CD14-positive monocyte (primary cell): ENCODE data around the gene STT3B. TPM values are rescaled to one million over a fixed set of nuclear protein-coding genes. Genes with fewer than 3 reads are reported as not detected.

ENCODE experiments used
- DNase-seq, 3 donors: peaks; one replicate each; pipeline ENCODE4 v3.0.0-alpha.2; 2011 to 2022
- H2AFZ ChIP-seq: 2 replicates; pipeline ENCODE4 v1.6.0; 2012; ENCODE audit warnings: mild to moderate bottlenecking, low read depth, low read length, inconsistent platforms; ENCODE audit not compliant: insufficient read depth, poor library complexity, severe bottlenecking
- H3K27ac ChIP-seq, 2 donors: 1 replicate in 1 of 2; 2 replicates in 1 of 2; pipeline ENCODE4 v1.5.1; 2012 to 2013; ENCODE audit warnings: low read length in 2 of 2, control low read depth in 1 of 2, inconsistent platforms in 1 of 2, low read depth in 1 of 2, mild to moderate bottlenecking in 1 of 2
- H3K27me3 ChIP-seq, 2 donors: one replicate each; pipeline versions ENCODE4 v1.6.0 to v1.6.1; 2011 to 2013; ENCODE audit warnings: low read length in 2 of 2; ENCODE audit not compliant: control insufficient read depth in 2 of 2, insufficient read depth in 2 of 2
- H3K36me3 ChIP-seq, 2 donors: replicated peaks in 1 of 2; 1 replicate in 1 of 2; 2 replicates in 1 of 2; pipeline versions ENCODE4 v1.5.1 to v1.6.1; 2012 to 2013; ENCODE audit warnings: low read length in 2 of 2, control low read depth in 1 of 2, inconsistent platforms in 1 of 2, mild to moderate bottlenecking in 1 of 2; ENCODE audit not compliant: insufficient read depth in 2 of 2, control insufficient read depth in 1 of 2
- H3K4me1 ChIP-seq, 2 donors: 1 replicate in 1 of 2; 2 replicates in 1 of 2; pipeline versions ENCODE4 v1.5.1 to v1.6.1; 2012 to 2013; ENCODE audit warnings: low read length in 2 of 2, control low read depth in 1 of 2, inconsistent platforms in 1 of 2, mild to moderate bottlenecking in 1 of 2, moderate library complexity in 1 of 2; ENCODE audit not compliant: insufficient read depth in 2 of 2, control insufficient read depth in 1 of 2
- H3K4me2 ChIP-seq: replicated peaks from 2 replicates; pipeline ENCODE3; 2012; ENCODE audit warnings: low read length, moderate library complexity, mild to moderate bottlenecking; ENCODE audit not compliant: poor library complexity, severe bottlenecking; ENCODE audit errors: extremely low read depth
- H3K4me3 ChIP-seq, 3 experiments: fragments of 200-600 bp in 1 of 3; sonication (generic) in 1 of 3; replicated peaks in 1 of 3; 1 replicate in 2 of 3; 2 replicates in 1 of 3; pipeline ENCODE4 v1.5.1; 2011 to 2013; ENCODE audit warnings: low read length in 3 of 3, mild to moderate bottlenecking in 3 of 3, control low read depth in 2 of 3, low read depth in 2 of 3, inconsistent platforms in 1 of 3, moderate library complexity in 1 of 3
- H3K79me2 ChIP-seq: 2 replicates; pipeline ENCODE4 v1.6.0; 2012; ENCODE audit warnings: mild to moderate bottlenecking, control low read depth, inconsistent platforms, low read length, moderate library complexity; ENCODE audit not compliant: insufficient read depth
- H3K9ac ChIP-seq: 2 replicates; pipeline ENCODE4 v1.6.0; 2017; ENCODE audit warnings: low read length, mild to moderate bottlenecking; ENCODE audit not compliant: insufficient read depth, poor library complexity, severe bottlenecking
- H3K9me3 ChIP-seq, 2 donors: replicated peaks in 1 of 2; 1 replicate in 1 of 2; 2 replicates in 1 of 2; pipeline versions ENCODE4 v1.5.1 to v1.6.1; 2012 to 2013; ENCODE audit warnings: low read length in 2 of 2, control low read depth in 1 of 2; ENCODE audit not compliant: control insufficient read depth in 1 of 2, insufficient read depth in 1 of 2
- H4K20me1 ChIP-seq: 2 replicates; pipeline ENCODE4 v1.6.0; 2012; ENCODE audit warnings: mild to moderate bottlenecking, low read length, control low read depth, moderate library complexity; ENCODE audit not compliant: insufficient read depth
- H3K27ac Mint-ChIP-seq, 7 donors: one replicate each; pipeline ENCODE4 v1.8.0; 2020; ENCODE audit warnings: mild to moderate bottlenecking in 7 of 7, mixed read lengths in 7 of 7, moderate library complexity in 6 of 7, inconsistent platforms in 2 of 7
- H3K27me3 Mint-ChIP-seq, 3 donors: one replicate each; pipeline ENCODE4 v1.8.0; 2021 to 2022; ENCODE audit warnings: low read depth in 3 of 3, mild to moderate bottlenecking in 3 of 3, mixed read lengths in 3 of 3, moderate library complexity in 3 of 3, inconsistent platforms in 1 of 3
- H3K36me3 Mint-ChIP-seq, 2 donors: one replicate each; pipeline ENCODE4 v1.8.0; 2020; ENCODE audit warnings: mixed read lengths in 2 of 2, inconsistent platforms in 1 of 2, mild to moderate bottlenecking in 1 of 2
- H3K4me1 Mint-ChIP-seq: one replicate; pipeline ENCODE4 v1.8.0; 2020; ENCODE audit warnings: mild to moderate bottlenecking, mixed read lengths
- H3K4me3 Mint-ChIP-seq, 2 donors: one replicate each; pipeline ENCODE4 v1.8.0; 2020; ENCODE audit warnings: mild to moderate bottlenecking in 2 of 2, mixed read lengths in 2 of 2, moderate library complexity in 1 of 2
- H3K9me3 Mint-ChIP-seq, 7 donors: one replicate each; pipeline ENCODE4 v1.8.0; 2020 to 2022; ENCODE audit warnings: mixed read lengths in 7 of 7, mild to moderate bottlenecking in 6 of 7, moderate library complexity in 6 of 7, inconsistent platforms in 2 of 7
- CTCF ChIP-seq: fragments of 200-600 bp; IDR thresholded peaks from one replicate; pipeline ENCODE4 v1.8.0; 2022; ENCODE audit warnings: antibody characterized with exemption, mild to moderate bottlenecking
- WGBS: methylation state at CpG from one replicate; pipeline ENCODE4 v1.1.5; 2013; ENCODE audit warnings: missing lambda C conversion rate; ENCODE audit not compliant: insufficient coverage; 5-methylcytosine and 5-hydroxymethylcytosine counted together
- intact Hi-C, 2 donors: fragments of 100-400 bp; cut with micrococcal nuclease; formaldehyde crosslinking; loops; one replicate each; pipeline versions ENCODE4 v1.15.0 to v1.15.1; 2023
- polyA plus RNA-seq, 3 donors: library from polyadenylated mRNA; depleted of rRNA in 1 of 3; unstranded in 2 of 3; stranded (reverse) in 1 of 3; fragments of 300-500 nt in 2 of 3; fragments of >200 nt in 1 of 3; fragmentation: Illumina TruSeq in 2 of 3; gene quantifications; 1 replicate in 2 of 3; 2 replicates in 1 of 3; pipeline ENCODE4 v1.2.3, GENCODE V29; 2012 to 2021

STT3B gene
- polyA plus RNA-seq, 3 donors: 47.3 to 97.0 (median 86.3) TPM

GRCh38 chr3:31503456-31503855, 29.3 kb upstream of the STT3B start:
- Histone ChIP-seq H3K4me2 (no peak overlapping the region), H3K9me3 (no peaks in the 10 kb centered on the region), H3K36me3 (no peaks in the 10 kb centered on the region), H3K4me1 (peaks cover 5 to 8% of the 10 kb centered on the region in 2 donors), H3K9ac (no peak overlapping the region), H3K79me2 (no peaks in the 10 kb centered on the region), H3K27me3 (no peaks in the 10 kb centered on the region), H4K20me1 (no peaks in the 10 kb centered on the region), H2AFZ (no peak overlapping the region), H3K27ac (no peak overlapping the region), H3K4me3 (no peak overlapping the region)
- Mint-ChIP-seq H3K36me3 (no peaks in the 10 kb centered on the region), H3K4me3 (no peak overlapping the region), H3K27me3 (no peaks in the 10 kb centered on the region), H3K27ac (no peak overlapping the region), H3K9me3 (no peaks in the 10 kb centered on the region), H3K4me1 (peaks cover 7% of the 10 kb centered on the region)
- no peak for TF ChIP-seq CTCF
- intact Hi-C loops: no loop called here
- 100% methylated on average over 1 of the region's 4 CpGs for WGBS
- no peak for DNase-seq

- Mint-ChIP-seq H3K36me3 (no peaks in the 10 kb centered on the region), H3K4me1 (peaks cover 12% of the 10 kb centered on the region), H3K4me3 (no peak overlapping the region), H3K9me3 (peaks cover 0 to 2% (median 0%) of the 10 kb centered on the region in 7 donors), H3K27ac (no peak overlapping the region), H3K27me3 (no peaks in the 10 kb centered on the region)
- H4K20me1 ChIP-seq: no peaks in the 10 kb centered on the region
- DNase-seq: no peak
- TF ChIP-seq CTCF: no peak
- H3K79me2 ChIP-seq: no peaks in the 10 kb centered on the region
- no peaks in the 10 kb centered on the region for H3K27me3 ChIP-seq
- no peak overlapping the region for H3K4me2 ChIP-seq
- H3K27ac ChIP-seq: no peak overlapping the region
- H3K4me3 ChIP-seq: no peak overlapping the region
- H3K9me3 ChIP-seq: no peaks in the 10 kb centered on the region
- intact Hi-C loops: no loop called here
- H3K4me1 ChIP-seq: peaks cover 5 to 8% of the 10 kb centered on the region in 2 donors
- H3K9ac ChIP-seq: no peak overlapping the region
- WGBS: no CpG with 5 or more reads among the region's 3 CpGs
- H3K36me3 ChIP-seq: no peaks in the 10 kb centered on the region
- H2AFZ ChIP-seq: no peak overlapping the region
Measured at GRCh38 chr3:31504230-31504629, 28.5 kb upstream of the STT3B start.
